ENCODE measurements around the gene TMEM202. TPM values are rescaled to one million over a fixed set of nuclear protein-coding genes. Genes with fewer than 3 reads are reported as not detected.

The TMEM202 gene
- total and polyA plus RNA-seq, 2 of the 13 experiments (the other 11 are each of a cell fraction or from before 2014, with no cell fraction given), result not detected

GRCh38 chr15:72375846-72376581 lies 22.1 kb upstream of the TMEM202 start, which contains the start of gene HEXA (continued):
- TF ChIP-seq POLR2A (IDR thresholded peaks at IDR 0.05; ENCODE audit: insufficient read depth in 1 of 2, low read depth in 2 of 2, low read length in 2 of 2) (peak; percentile 94), ZNF180 (CRISPR knock-in tag; IDR thresholded peaks at IDR 0.05; ENCODE audit: borderline replicate concordance, low read depth) (0 out of 2 replicates have a peak, but pooled peaks have one; percentile 67), ZNF615 (CRISPR knock-in tag; IDR thresholded peaks at IDR 0.05; ENCODE audit: borderline replicate concordance) (peak; percentile 74; the same call in 1 of the 2 replicates), HNRNPK (IDR thresholded peaks at IDR 0.05; ENCODE audit: low read depth, low read length, poor library complexity, severe bottlenecking) (no peak), ZFX (CRISPR knock-in tag; IDR thresholded peaks at IDR 0.05; ENCODE audit: low read depth) (peak; percentile 99), ELF1 (CRISPR knock-in tag; IDR thresholded peaks at IDR 0.05) (peak; percentile 95), HINFP (CRISPR knock-in tag; IDR thresholded peaks at IDR 0.05; ENCODE audit: low read depth) (peak; percentile 85), TOE1 (CRISPR knock-in tag; IDR thresholded peaks at IDR 0.05) (peak; percentile 84; the same call in 1 of the 2 replicates), ZNF709 (CRISPR knock-in tag; IDR thresholded peaks at IDR 0.05) (peak; percentile 80; the same call in 1 of the 2 replicates), RERE (CRISPR knock-in tag; IDR thresholded peaks at IDR 0.05; ENCODE audit: low read depth) (0 out of 2 replicates have a peak, but pooled peaks have one; percentile 13), NPAS2 (CRISPR knock-in tag; IDR thresholded peaks at IDR 0.05; ENCODE audit: borderline replicate concordance) (peak; percentile 88; the same call in 1 of the 2 replicates), ZNF781 (CRISPR knock-in tag; IDR thresholded peaks at IDR 0.05; ENCODE audit: borderline replicate concordance, not compliant biosample characterization) (peak; percentile 90)
- TF ChIP-seq, protein P1, sequence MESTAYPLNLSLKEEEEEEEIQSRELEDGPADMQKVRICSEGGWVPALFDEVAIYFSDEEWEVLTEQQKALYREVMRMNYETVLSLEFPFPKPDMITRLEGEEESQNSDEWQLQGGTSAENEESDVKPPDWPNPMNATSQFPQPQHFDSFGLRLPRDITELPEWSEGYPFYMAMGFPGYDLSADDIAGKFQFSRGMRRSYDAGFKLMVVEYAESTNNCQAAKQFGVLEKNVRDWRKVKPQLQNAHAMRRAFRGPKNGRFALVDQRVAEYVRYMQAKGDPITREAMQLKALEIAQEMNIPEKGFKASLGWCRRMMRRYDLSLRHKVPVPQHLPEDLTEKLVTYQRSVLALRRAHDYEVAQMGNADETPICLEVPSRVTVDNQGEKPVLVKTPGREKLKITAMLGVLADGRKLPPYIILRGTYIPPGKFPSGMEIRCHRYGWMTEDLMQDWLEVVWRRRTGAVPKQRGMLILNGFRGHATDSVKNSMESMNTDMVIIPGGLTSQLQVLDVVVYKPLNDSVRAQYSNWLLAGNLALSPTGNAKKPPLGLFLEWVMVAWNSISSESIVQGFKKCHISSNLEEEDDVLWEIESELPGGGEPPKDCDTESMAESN (CRISPR knock-in tag; conservative IDR thresholded peaks at IDR 0.05), result peak; percentile 83
- TF ChIP-seq, protein P2, sequence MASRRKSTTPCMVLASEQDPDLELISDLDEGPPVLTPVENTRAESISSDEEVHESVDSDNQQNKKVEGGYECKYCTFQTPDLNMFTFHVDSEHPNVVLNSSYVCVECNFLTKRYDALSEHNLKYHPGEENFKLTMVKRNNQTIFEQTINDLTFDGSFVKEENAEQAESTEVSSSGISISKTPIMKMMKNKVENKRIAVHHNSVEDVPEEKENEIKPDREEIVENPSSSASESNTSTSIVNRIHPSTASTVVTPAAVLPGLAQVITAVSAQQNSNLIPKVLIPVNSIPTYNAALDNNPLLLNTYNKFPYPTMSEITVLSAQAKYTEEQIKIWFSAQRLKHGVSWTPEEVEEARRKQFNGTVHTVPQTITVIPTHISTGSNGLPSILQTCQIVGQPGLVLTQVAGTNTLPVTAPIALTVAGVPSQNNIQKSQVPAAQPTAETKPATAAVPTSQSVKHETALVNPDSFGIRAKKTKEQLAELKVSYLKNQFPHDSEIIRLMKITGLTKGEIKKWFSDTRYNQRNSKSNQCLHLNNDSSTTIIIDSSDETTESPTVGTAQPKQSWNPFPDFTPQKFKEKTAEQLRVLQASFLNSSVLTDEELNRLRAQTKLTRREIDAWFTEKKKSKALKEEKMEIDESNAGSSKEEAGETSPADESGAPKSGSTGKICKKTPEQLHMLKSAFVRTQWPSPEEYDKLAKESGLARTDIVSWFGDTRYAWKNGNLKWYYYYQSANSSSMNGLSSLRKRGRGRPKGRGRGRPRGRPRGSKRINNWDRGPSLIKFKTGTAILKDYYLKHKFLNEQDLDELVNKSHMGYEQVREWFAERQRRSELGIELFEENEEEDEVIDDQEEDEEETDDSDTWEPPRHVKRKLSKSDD (CRISPR knock-in tag; IDR thresholded peaks at IDR 0.05; ENCODE audit: low read depth), result peak; percentile 74

Data from HepG2 (cell line).